NB4 (cell line): ENCODE data around the gene AOPEP.

Experiments
- CTCF ChIP-seq: IDR thresholded peaks from one replicate; pipeline ENCODE4 v1.5.1; 2012; ENCODE audit warnings: low read depth, low read length
- POLR2A ChIP-seq: IDR thresholded peaks from 2 replicates; pipeline ENCODE4 v1.6.1; 2011; ENCODE audit warnings: mild to moderate bottlenecking; ENCODE audit not compliant: insufficient read length; ENCODE audit errors: extremely low read depth

GRCh38 chr9:94990897-94991561 is 264.5 kb downstream of the AOPEP start:
- TF ChIP-seq CTCF (no peak), POLR2A (no peak)
